Measurements from ENCODE around the gene PEPD. TPM values are rescaled to one million over a fixed set of nuclear protein-coding genes. Genes with fewer than 3 reads are reported as not detected.

The PEPD gene
- total RNA-seq, 1 experiment from 2014 or later, result 14.2 TPM

GRCh38 chr19:33463199-33463598 is 58.4 kb downstream of the PEPD start:
- no peak for DNase-seq
- no peaks in the 10 kb centered on the region for H3K79me2 ChIP-seq (ENCODE audit: low read length)
- H3K9me3 ChIP-seq (ENCODE audit: low read length), result no peaks in the 10 kb centered on the region
- H3K27me3 ChIP-seq (ENCODE audit: low read length), result no peaks in the 10 kb centered on the region
- H3K4me3 ChIP-seq (ENCODE audit: low read length), result no peak overlapping the region
- H3K4me1 ChIP-seq (ENCODE audit: low read length), result no peaks in the 10 kb centered on the region
- H4K20me1 ChIP-seq (ENCODE audit: insufficient read depth, low read depth, low read length), result peaks cover 8% of the 10 kb centered on the region; the same call in 1 of the 2 replicates
- H3K27ac ChIP-seq (ENCODE audit: low read length), result no peak overlapping the region
- no peaks in the 10 kb centered on the region for H3K36me3 ChIP-seq (ENCODE audit: insufficient read depth, low read length)
- no peak overlapping the region for H3K4me2 ChIP-seq (ENCODE audit: low read depth, low read length, poor library complexity, severe bottlenecking)
- H2AFZ ChIP-seq (ENCODE audit: low read length), result no peak overlapping the region
- no peaks in the 10 kb centered on the region for H3K9me2 ChIP-seq (replicated peaks; ENCODE audit: insufficient read depth, low read length)
- H3K9ac ChIP-seq (ENCODE audit: low read length), result no peak overlapping the region

- Histone ChIP-seq H3K9me3 (ENCODE audit: low read length) (no peaks in the 10 kb centered on the region), H4K20me1 (ENCODE audit: insufficient read depth, low read depth, low read length) (peaks cover 8% of the 10 kb centered on the region; the same call in 1 of the 2 replicates), H3K4me3 (ENCODE audit: low read length) (no peak overlapping the region), H3K36me3 (ENCODE audit: insufficient read depth, low read length) (no peaks in the 10 kb centered on the region), H3K9me2 (replicated peaks; ENCODE audit: insufficient read depth, low read length) (no peaks in the 10 kb centered on the region), H2AFZ (ENCODE audit: low read length) (no peak overlapping the region), H3K27me3 (ENCODE audit: low read length) (no peaks in the 10 kb centered on the region), H3K4me2 (ENCODE audit: low read depth, low read length, poor library complexity, severe bottlenecking) (no peak overlapping the region), H3K27ac (ENCODE audit: low read length) (no peak overlapping the region), H3K79me2 (ENCODE audit: low read length) (no peaks in the 10 kb centered on the region), H3K4me1 (ENCODE audit: low read length) (no peaks in the 10 kb centered on the region), H3K9ac (ENCODE audit: low read length) (no peak overlapping the region)
- DNase-seq, result no peak
Observed at GRCh38 chr19:33462112-33462791, 59.3 kb downstream of the PEPD start.

GRCh38 chr19:33461256-33462111 is 60.1 kb downstream of the PEPD start:
- H3K79me2 ChIP-seq (ENCODE audit: low read length), result no peaks in the 10 kb centered on the region
- no peak overlapping the region for H3K4me3 ChIP-seq (ENCODE audit: low read length)
- H3K4me2 ChIP-seq (ENCODE audit: low read depth, low read length, poor library complexity, severe bottlenecking), result no peak overlapping the region
- no peak overlapping the region for H3K27ac ChIP-seq (ENCODE audit: low read length)
- H3K9me3 ChIP-seq (ENCODE audit: low read length), result no peaks in the 10 kb centered on the region
- H3K9me2 ChIP-seq (replicated peaks; ENCODE audit: insufficient read depth, low read length), result no peaks in the 10 kb centered on the region
- peaks cover 8% of the 10 kb centered on the region; the same call in 1 of the 2 replicates for H4K20me1 ChIP-seq (ENCODE audit: insufficient read depth, low read depth, low read length)
- no peak overlapping the region for H2AFZ ChIP-seq (ENCODE audit: low read length)
- DNase-seq, result no peak
- H3K4me1 ChIP-seq (ENCODE audit: low read length), result no peaks in the 10 kb centered on the region
- H3K27me3 ChIP-seq (ENCODE audit: low read length), result no peaks in the 10 kb centered on the region
- H3K9ac ChIP-seq (ENCODE audit: low read length), result no peak overlapping the region
- no peaks in the 10 kb centered on the region for H3K36me3 ChIP-seq (ENCODE audit: insufficient read depth, low read length)

- Histone ChIP-seq H3K36me3 (ENCODE audit: insufficient read depth, low read length) (no peaks in the 10 kb centered on the region), H3K4me1 (ENCODE audit: low read length) (no peaks in the 10 kb centered on the region), H3K9me3 (ENCODE audit: low read length) (no peaks in the 10 kb centered on the region), H3K27me3 (ENCODE audit: low read length) (no peaks in the 10 kb centered on the region), H3K9me2 (replicated peaks; ENCODE audit: insufficient read depth, low read length) (no peaks in the 10 kb centered on the region), H2AFZ (ENCODE audit: low read length) (no peak overlapping the region), H3K79me2 (ENCODE audit: low read length) (no peaks in the 10 kb centered on the region), H3K4me2 (ENCODE audit: low read depth, low read length, poor library complexity, severe bottlenecking) (no peak overlapping the region), H4K20me1 (ENCODE audit: insufficient read depth, low read depth, low read length) (peaks cover 4% of the 10 kb centered on the region; the same call in 1 of the 2 replicates), H3K4me3 (ENCODE audit: low read length) (no peak overlapping the region), H3K27ac (ENCODE audit: low read length) (no peak overlapping the region), H3K9ac (ENCODE audit: low read length) (no peak overlapping the region)
- no peak for DNase-seq
Observed at GRCh38 chr19:33460221-33460908, 61.2 kb downstream of the PEPD start.

- H3K9ac ChIP-seq (ENCODE audit: low read length), result no peak overlapping the region
- H3K27me3 ChIP-seq (ENCODE audit: low read length), result no peaks in the 10 kb centered on the region
- no peaks in the 10 kb centered on the region for H3K36me3 ChIP-seq (ENCODE audit: insufficient read depth, low read length)
- H3K4me1 ChIP-seq (ENCODE audit: low read length), result no peaks in the 10 kb centered on the region
- H3K79me2 ChIP-seq (ENCODE audit: low read length), result no peaks in the 10 kb centered on the region
- H3K9me2 ChIP-seq (replicated peaks; ENCODE audit: insufficient read depth, low read length), result no peaks in the 10 kb centered on the region
- H3K9me3 ChIP-seq (ENCODE audit: low read length), result no peaks in the 10 kb centered on the region
- no peak overlapping the region for H3K4me2 ChIP-seq (ENCODE audit: low read depth, low read length, poor library complexity, severe bottlenecking)
- H3K27ac ChIP-seq (ENCODE audit: low read length), result no peak overlapping the region
- H3K4me3 ChIP-seq (ENCODE audit: low read length), result no peak overlapping the region
- no peaks in the 10 kb centered on the region for H4K20me1 ChIP-seq (ENCODE audit: insufficient read depth, low read depth, low read length)
- no peak overlapping the region for H2AFZ ChIP-seq (ENCODE audit: low read length)
- DNase-seq, result no peak
Observed at GRCh38 chr19:33459222-33460090, 62.1 kb downstream of the PEPD start.

- Histone ChIP-seq H3K9me2 (replicated peaks; ENCODE audit: insufficient read depth, low read length) (no peaks in the 10 kb centered on the region), H3K9me3 (ENCODE audit: low read length) (no peaks in the 10 kb centered on the region), H3K9ac (ENCODE audit: low read length) (no peak overlapping the region), H3K36me3 (ENCODE audit: insufficient read depth, low read length) (no peaks in the 10 kb centered on the region), H4K20me1 (ENCODE audit: insufficient read depth, low read depth, low read length) (no peaks in the 10 kb centered on the region), H3K27ac (ENCODE audit: low read length) (no peak overlapping the region), H3K4me3 (ENCODE audit: low read length) (no peak overlapping the region), H3K79me2 (ENCODE audit: low read length) (no peaks in the 10 kb centered on the region), H3K4me1 (ENCODE audit: low read length) (no peaks in the 10 kb centered on the region), H3K4me2 (ENCODE audit: low read depth, low read length, poor library complexity, severe bottlenecking) (no peak overlapping the region), H2AFZ (ENCODE audit: low read length) (no peak overlapping the region), H3K27me3 (ENCODE audit: low read length) (no peaks in the 10 kb centered on the region)
- no peak for DNase-seq
Observed at GRCh38 chr19:33458807-33459206, 62.8 kb downstream of the PEPD start.

GRCh38 chr19:33458171-33458633 is 63.4 kb downstream of the PEPD start:
- Histone ChIP-seq H3K27me3 (ENCODE audit: low read length) (no peaks in the 10 kb centered on the region), H3K4me3 (ENCODE audit: low read length) (no peak overlapping the region), H3K36me3 (ENCODE audit: insufficient read depth, low read length) (no peaks in the 10 kb centered on the region), H3K9me2 (replicated peaks; ENCODE audit: insufficient read depth, low read length) (no peaks in the 10 kb centered on the region), H3K9me3 (ENCODE audit: low read length) (no peaks in the 10 kb centered on the region), H4K20me1 (ENCODE audit: insufficient read depth, low read depth, low read length) (no peaks in the 10 kb centered on the region), H3K4me1 (ENCODE audit: low read length) (no peaks in the 10 kb centered on the region), H2AFZ (ENCODE audit: low read length) (no peak overlapping the region), H3K27ac (ENCODE audit: low read length) (no peak overlapping the region), H3K9ac (ENCODE audit: low read length) (no peak overlapping the region), H3K4me2 (ENCODE audit: low read depth, low read length, poor library complexity, severe bottlenecking) (no peak overlapping the region), H3K79me2 (ENCODE audit: low read length) (no peaks in the 10 kb centered on the region)
- no peak for DNase-seq

Data from Karpas-422 (cell line).